ENCODE measurements around the gene PIGP. TPM values are rescaled to one million over a fixed set of nuclear protein-coding genes. Genes with fewer than 3 reads are reported as not detected.

Gene PIGP
- total RNA-seq, 4 donors from 2014 or later: 21.8 to 31.8 (median 25.5) TPM

- no peak for ATAC-seq
- no peak for DNase-seq
- in situ Hi-C loops (cut with MboI; ENCODE audit: low sequenced_read_pairs in 4 of 4): no loop called here
Measured at GRCh38 chr21:37076087-37076850, 3.4 kb upstream of the PIGP start.

GRCh38 chr21:37075214-37075770, 2.4 kb upstream of the PIGP start:
- peak overlapping the region in 2 of 4 donors; percentile 7 to 14 for H3K27ac ChIP-seq
- DNase-seq (no peak), ATAC-seq (no peak)
- no peaks in the 10 kb centered on the region for H3K9me3 ChIP-seq
- no peaks in the 10 kb centered on the region for H3K36me3 ChIP-seq
- in situ Hi-C loops (cut with MboI; ENCODE audit: low sequenced_read_pairs in 4 of 4) (no loop called here), intact Hi-C loops (cut with DNase I; ENCODE audit: low total_unique reads) (no loop called here)
- peaks cover 17 to 29% of the 10 kb centered on the region in 2 donors for H3K4me1 ChIP-seq
- no peaks in the 10 kb centered on the region for H3K27me3 ChIP-seq
- TF ChIP-seq POLR2A (IDR thresholded peaks at IDR 0.05) (no peak), CTCF (IDR thresholded peaks at IDR 0.05 in 4 of 5, conservative IDR thresholded peaks at IDR 0.05 in 1 of 5) (no peak)
- H3K4me3 ChIP-seq: no peak overlapping the region

More at GRCh38 chr21:37076087-37076850, 3.4 kb upstream of the PIGP start:
- peak overlapping the region in 2 of 4 donors; percentile 30 to 38 for H3K27ac ChIP-seq
- peaks cover 20 to 36% of the 10 kb centered on the region in 2 donors for H3K4me1 ChIP-seq
- TF ChIP-seq CTCF (IDR thresholded peaks at IDR 0.05 in 4 of 5, conservative IDR thresholded peaks at IDR 0.05 in 1 of 5) (no peak), POLR2A (IDR thresholded peaks at IDR 0.05) (no peak)
- no peak overlapping the region for H3K4me3 ChIP-seq
- H3K36me3 ChIP-seq: no peaks in the 10 kb centered on the region
- H3K27me3 ChIP-seq: no peaks in the 10 kb centered on the region
- H3K9me3 ChIP-seq: no peaks in the 10 kb centered on the region
- intact Hi-C loops (cut with DNase I; ENCODE audit: low total_unique reads): no loop called here

GRCh38 chr21:37074546-37074945, 1.7 kb upstream of the PIGP start:
- intact Hi-C loops (cut with DNase I; ENCODE audit: low total_unique reads) (no loop called here), in situ Hi-C loops (cut with MboI; ENCODE audit: low sequenced_read_pairs in 4 of 4) (no loop called here)
- H3K4me1 ChIP-seq: peaks cover 17 to 22% of the 10 kb centered on the region in 2 donors
- no peaks in the 10 kb centered on the region for H3K9me3 ChIP-seq
- no peaks in the 10 kb centered on the region for H3K27me3 ChIP-seq
- TF ChIP-seq CTCF (IDR thresholded peaks at IDR 0.05 in 4 of 5, conservative IDR thresholded peaks at IDR 0.05 in 1 of 5) (no peak), POLR2A (IDR thresholded peaks at IDR 0.05) (no peak)
- H3K36me3 ChIP-seq: peaks cover 0 to 6% of the 10 kb centered on the region in 2 donors
- H3K27ac ChIP-seq: peak overlapping the region; percentile 97 to 99 (median 98)
- no peak for ATAC-seq
- H3K4me3 ChIP-seq: peak overlapping the region; percentile 82 to 94 (median 87)
- DNase-seq: no peak

GRCh38 chr21:37074197-37074510, 1.3 kb upstream of the PIGP start:
- intact Hi-C loops (cut with DNase I; ENCODE audit: low total_unique reads): no loop called here
- Histone ChIP-seq H3K36me3 (peaks cover 0 to 10% of the 10 kb centered on the region in 2 donors), H3K27me3 (no peaks in the 10 kb centered on the region), H3K4me1 (peaks cover 17 to 22% of the 10 kb centered on the region in 2 donors), H3K4me3 (peak overlapping the region; percentile 82 to 94 (median 87)), H3K27ac (peak overlapping the region; percentile 97 to 99 (median 98)), H3K9me3 (no peaks in the 10 kb centered on the region)
- ATAC-seq (peak; percentile 3 to 15), DNase-seq (no peak)
- TF ChIP-seq POLR2A (IDR thresholded peaks at IDR 0.05) (no peak), CTCF (IDR thresholded peaks at IDR 0.05 in 4 of 5, conservative IDR thresholded peaks at IDR 0.05 in 1 of 5) (no peak)
- in situ Hi-C loops (cut with MboI; ENCODE audit: low sequenced_read_pairs in 4 of 4): no loop called here

Measured in gastrocnemius medialis (tissue), 4 donors.